ENCODE data around the gene PSMF1. TPM values are rescaled to one million over a fixed set of nuclear protein-coding genes. Genes with fewer than 3 reads are reported as not detected.

PSMF1 gene
- total RNA-seq, 1 experiment from 2014 or later = 90.8 TPM

DNA sequence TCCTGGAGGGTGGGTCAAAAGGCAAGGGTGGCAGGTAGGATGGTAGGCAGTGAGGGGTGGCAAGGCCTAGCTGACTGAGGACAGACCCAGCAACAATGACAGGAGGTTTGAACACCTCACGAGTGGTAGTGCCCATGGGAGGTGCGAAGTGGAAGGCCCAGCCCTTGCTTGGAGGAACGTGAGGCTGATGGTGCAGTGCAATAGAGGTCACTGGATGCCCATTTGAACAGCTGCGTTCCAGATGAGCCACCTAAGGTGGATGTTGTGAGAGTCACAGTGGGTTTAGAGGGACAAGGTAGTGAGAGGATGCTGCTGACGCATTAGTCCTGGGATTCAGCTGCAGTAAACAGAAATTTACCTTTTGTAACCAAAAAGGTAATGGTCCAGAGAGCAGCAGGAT, 50.8 kb downstream of the PSMF1 start:
- H3K4me1 Mint-ChIP-seq = no peaks in the 10 kb centered on the region
- no peak for DNase-seq
- WGBS (ENCODE audit: extremely low coverage, insufficient read length, low lambda C conversion rate) = no CpG with 5 or more reads among the region's 5 CpGs

More for the DNA sequence above, 50.8 kb downstream of the PSMF1 start:
- Mint-ChIP-seq H3K27me3 (ENCODE audit: low read depth) (no peaks in the 10 kb centered on the region), H3K27ac (peak overlapping the region in 1 of 3 experiments; percentile 52; a peak in 1 of 7 replicates), H3K4me3 (no peak overlapping the region; a peak in 1 of 5 replicates), H3K36me3 (ENCODE audit: insufficient read depth in 1 of 3, low read depth in 3 of 3) (peaks cover 39 to 68% (median 51%) of the 10 kb centered on the region in 3 experiments; a peak in 6 of 7 replicates), H3K9me3 (no peaks in the 10 kb centered on the region; a peak in 1 of 5 replicates)
- H3K4ac ChIP-seq (ENCODE audit: low read depth, low read length) = no peak overlapping the region
- no peaks in the 10 kb centered on the region for H3K9me3 ChIP-seq (ENCODE audit: control insufficient read depth, low read depth, low read length)
- no peak overlapping the region for H3K27ac ChIP-seq (ENCODE audit: insufficient read length, low read depth, low read length)
- H4K91ac ChIP-seq (ENCODE audit: insufficient read length, low read depth, low read length) = no peak overlapping the region
- TF ChIP-seq, protein P1, sequence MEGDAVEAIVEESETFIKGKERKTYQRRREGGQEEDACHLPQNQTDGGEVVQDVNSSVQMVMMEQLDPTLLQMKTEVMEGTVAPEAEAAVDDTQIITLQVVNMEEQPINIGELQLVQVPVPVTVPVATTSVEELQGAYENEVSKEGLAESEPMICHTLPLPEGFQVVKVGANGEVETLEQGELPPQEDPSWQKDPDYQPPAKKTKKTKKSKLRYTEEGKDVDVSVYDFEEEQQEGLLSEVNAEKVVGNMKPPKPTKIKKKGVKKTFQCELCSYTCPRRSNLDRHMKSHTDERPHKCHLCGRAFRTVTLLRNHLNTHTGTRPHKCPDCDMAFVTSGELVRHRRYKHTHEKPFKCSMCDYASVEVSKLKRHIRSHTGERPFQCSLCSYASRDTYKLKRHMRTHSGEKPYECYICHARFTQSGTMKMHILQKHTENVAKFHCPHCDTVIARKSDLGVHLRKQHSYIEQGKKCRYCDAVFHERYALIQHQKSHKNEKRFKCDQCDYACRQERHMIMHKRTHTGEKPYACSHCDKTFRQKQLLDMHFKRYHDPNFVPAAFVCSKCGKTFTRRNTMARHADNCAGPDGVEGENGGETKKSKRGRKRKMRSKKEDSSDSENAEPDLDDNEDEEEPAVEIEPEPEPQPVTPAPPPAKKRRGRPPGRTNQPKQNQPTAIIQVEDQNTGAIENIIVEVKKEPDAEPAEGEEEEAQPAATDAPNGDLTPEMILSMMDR (conservative IDR thresholded peaks at IDR 0.05) = no peak
- no peak overlapping the region for H3K4me2 ChIP-seq (ENCODE audit: insufficient read depth, insufficient read length, low read length)
- H4K20me1 ChIP-seq (ENCODE audit: control insufficient read depth, insufficient read depth, insufficient read length) = no peaks in the 10 kb centered on the region
- no peaks in the 10 kb centered on the region for H3K79me2 ChIP-seq (ENCODE audit: insufficient read depth, low read length)
- no peak overlapping the region for H3K18ac ChIP-seq (ENCODE audit: insufficient read length, low read depth, low read length)
- H3K23ac ChIP-seq (ENCODE audit: insufficient read length, low read depth, low read length) = no peak overlapping the region
- no peaks in the 10 kb centered on the region for H3K23me2 ChIP-seq (ENCODE audit: insufficient read length, low read depth, low read length, poor library complexity, severe bottlenecking)
- H3K79me1 ChIP-seq (ENCODE audit: insufficient read depth, low read depth, low read length, poor library complexity, severe bottlenecking) = no peaks in the 10 kb centered on the region
- H2AK5ac ChIP-seq (ENCODE audit: insufficient read length, low read length) = no peak overlapping the region
- H2BK12ac ChIP-seq (ENCODE audit: insufficient read length, low read depth, low read length) = no peak overlapping the region
- H2BK20ac ChIP-seq (ENCODE audit: low read depth, low read length, poor library complexity, severe bottlenecking) = no peak overlapping the region
- H4K5ac ChIP-seq (ENCODE audit: insufficient read length, low read depth, low read length) = no peak overlapping the region
- no peaks in the 10 kb centered on the region for H3K4me1 ChIP-seq (ENCODE audit: insufficient read depth, low read length)
- H3K14ac ChIP-seq (ENCODE audit: insufficient read depth, low read length) = no peak overlapping the region
- no peak overlapping the region for H2BK120ac ChIP-seq (ENCODE audit: low read depth, low read length, poor library complexity, severe bottlenecking)
- H3T11ph ChIP-seq (ENCODE audit: low read length) = no peak overlapping the region
- no peak overlapping the region for H2BK5ac ChIP-seq (ENCODE audit: insufficient read length, low read length)
- H4K8ac ChIP-seq (replicated peaks; ENCODE audit: insufficient read length, low read depth, low read length) = no peak overlapping the region
- no peaks in the 10 kb centered on the region; the same call in 1 of the 2 replicates for H3K27me3 ChIP-seq (ENCODE audit: insufficient read depth, low read length)
- H3K56ac ChIP-seq (ENCODE audit: insufficient read length, low read depth, low read length) = no peak overlapping the region
- no peak overlapping the region for H2AFZ ChIP-seq (ENCODE audit: low read length)
- no peak overlapping the region for H3K9ac ChIP-seq (ENCODE audit: extremely low read depth, insufficient read length, low read length)
- no peak overlapping the region for H2BK15ac ChIP-seq (ENCODE audit: low read depth, low read length)
